NCI-H524 (cell line): Measurements from ENCODE around the gene BPTF.
A peak's percentile ranks its signal among the peaks of the same experiment; 100 is the strongest.
"Not testable (repeated sequence)": the region's sequence is repeated elsewhere in the genome, so short reads cannot be mapped to it uniquely, and the experiment has no call there.

Experiments
- DNase-seq, 2 experiments: peaks; one replicate each; lab custom pipeline; 2025; lab: John Stamatoyannopoulos, UW

BPTF gene

GRCh38 chr17:68015081-68015723 is 189.9 kb downstream of the BPTF start:
- no peak for DNase-seq

- DNase-seq, result no peak
Observed at GRCh38 chr17:68016838-68017237, 191.5 kb downstream of the BPTF start.

GRCh38 chr17:68018493-68018892 is 193.2 kb downstream of the BPTF start:
- not testable (repeated sequence) for DNase-seq

- no peak for DNase-seq
Observed at GRCh38 chr17:68019336-68019674, 194.0 kb downstream of the BPTF start.

- DNase-seq, result peak; percentile 96 to 98
Observed at GRCh38 chr17:68019675-68020408, 194.5 kb downstream of the BPTF start.

GRCh38 chr17:68020409-68020756 is 195.1 kb downstream of the BPTF start:
- DNase-seq, result no peak

GRCh38 chr17:68020791-68021190 is 195.5 kb downstream of the BPTF start:
- not testable (repeated sequence) for DNase-seq

GRCh38 chr17:68021963-68022362 is 196.7 kb downstream of the BPTF start:
- no peak for DNase-seq

- DNase-seq, result not testable (repeated sequence)
Observed at GRCh38 chr17:68022547-68022946, 197.2 kb downstream of the BPTF start.

- DNase-seq, result no peak
Observed at GRCh38 chr17:68029512-68030215, 204.4 kb downstream of the BPTF start.
